H9 (cell line): ENCODE data around the gene LRRFIP1. TPM values are rescaled to one million over a fixed set of nuclear protein-coding genes. Genes with fewer than 3 reads are reported as not detected.

Experiments used
- DNase-seq: peaks from one replicate; pipeline ENCODE4 v3.0.0-alpha.2; 2017
- H2AFZ ChIP-seq: one replicate; pipeline ENCODE4 v1.6.1; 2013; ENCODE audit warnings: mild to moderate bottlenecking, low read length, control low read depth, moderate library complexity
- H2AK5ac ChIP-seq: 2 replicates; pipeline ENCODE4 v1.6.1; 2013; ENCODE audit warnings: low read length, control low read depth, mixed read lengths; ENCODE audit not compliant: insufficient read length
- H2BK120ac ChIP-seq: one replicate; pipeline ENCODE4 v1.6.1; 2013; ENCODE audit warnings: low read depth, mild to moderate bottlenecking, low read length, control low read depth, inconsistent platforms; ENCODE audit not compliant: poor library complexity, severe bottlenecking
- H2BK12ac ChIP-seq: 2 replicates; pipeline ENCODE4 v1.6.1; 2013; ENCODE audit warnings: low read length, control low read depth, mixed read lengths, low read depth; ENCODE audit not compliant: insufficient read length
- H2BK15ac ChIP-seq: 2 replicates; pipeline ENCODE4 v1.6.1; 2013; ENCODE audit warnings: low read depth, low read length, control low read depth
- H2BK20ac ChIP-seq: one replicate; pipeline ENCODE4 v1.6.1; 2013; ENCODE audit warnings: low read depth, mild to moderate bottlenecking, low read length, control low read depth, inconsistent platforms; ENCODE audit not compliant: poor library complexity, severe bottlenecking
- H2BK5ac ChIP-seq: 2 replicates; pipeline ENCODE4 v1.6.1; 2013; ENCODE audit warnings: low read length, control low read depth, mixed read lengths; ENCODE audit not compliant: insufficient read length
- H3K14ac ChIP-seq: 2 replicates; pipeline ENCODE4 v1.6.1; 2013; ENCODE audit warnings: low read length, control low read depth; ENCODE audit not compliant: insufficient read depth
- H3K18ac ChIP-seq: 2 replicates; pipeline ENCODE4 v1.6.1; 2013; ENCODE audit warnings: low read depth, mild to moderate bottlenecking, mixed read lengths, low read length, control low read depth; ENCODE audit not compliant: insufficient read length
- H3K23ac ChIP-seq: 2 replicates; pipeline ENCODE4 v1.6.1; 2013; ENCODE audit warnings: low read length, control low read depth, mixed read lengths, low read depth; ENCODE audit not compliant: insufficient read length
- H3K23me2 ChIP-seq: 2 replicates; pipeline ENCODE4 v1.6.1; 2013; ENCODE audit warnings: low read depth, mild to moderate bottlenecking, mixed read lengths, low read length, control low read depth; ENCODE audit not compliant: insufficient read length, poor library complexity, severe bottlenecking
- H3K27ac ChIP-seq: 2 replicates; pipeline ENCODE4 v1.5.1; 2013; ENCODE audit warnings: low read length, control low read depth, mixed read lengths, low read depth; ENCODE audit not compliant: insufficient read length
- H3K27me3 ChIP-seq: 2 replicates; pipeline ENCODE4 v1.6.1; 2013; ENCODE audit warnings: low read length, control low read depth, inconsistent platforms; ENCODE audit not compliant: insufficient read depth
- H3K4ac ChIP-seq: 2 replicates; pipeline ENCODE4 v1.6.1; 2013; ENCODE audit warnings: low read depth, mild to moderate bottlenecking, control low read depth, inconsistent platforms, low read length, moderate library complexity
- H3K4me1 ChIP-seq: 2 replicates; pipeline ENCODE4 v1.6.1; 2013; ENCODE audit warnings: low read length, control low read depth, inconsistent platforms; ENCODE audit not compliant: insufficient read depth
- H3K4me2 ChIP-seq: 2 replicates; pipeline ENCODE4 v1.6.1; 2013; ENCODE audit warnings: low read length, control low read depth, mixed read lengths; ENCODE audit not compliant: insufficient read length, insufficient read depth
- H3K56ac ChIP-seq: 2 replicates; pipeline ENCODE4 v1.6.1; 2013; ENCODE audit warnings: low read depth, mild to moderate bottlenecking, mixed read lengths, low read length, control low read depth; ENCODE audit not compliant: insufficient read length
- H3K79me1 ChIP-seq: 2 replicates; pipeline ENCODE4 v1.6.1; 2013; ENCODE audit warnings: low read depth, mild to moderate bottlenecking, moderate library complexity, low read length, control low read depth, inconsistent platforms; ENCODE audit not compliant: insufficient read depth, poor library complexity, severe bottlenecking
- H3K79me2 ChIP-seq: 2 replicates; pipeline ENCODE4 v1.6.1; 2013; ENCODE audit warnings: low read length, control low read depth, inconsistent platforms; ENCODE audit not compliant: insufficient read depth
- H3K9ac ChIP-seq: 2 replicates; pipeline ENCODE4 v1.6.1; 2013; ENCODE audit warnings: low read length, control low read depth, mixed read lengths; ENCODE audit not compliant: insufficient read length; ENCODE audit errors: extremely low read depth
- H3K9me3 ChIP-seq: one replicate; pipeline ENCODE4 v1.6.1; 2013; ENCODE audit warnings: low read depth, low read length, inconsistent platforms; ENCODE audit not compliant: control insufficient read depth
- H3T11ph ChIP-seq: one replicate; pipeline ENCODE4 v1.6.1; 2013; ENCODE audit warnings: mild to moderate bottlenecking, low read length, control low read depth, inconsistent platforms
- H4K20me1 ChIP-seq: one replicate; pipeline ENCODE4 v1.6.1; 2013; ENCODE audit not compliant: control insufficient read depth, insufficient read length, insufficient read depth
- H4K5ac ChIP-seq: 2 replicates; pipeline ENCODE4 v1.6.1; 2013; ENCODE audit warnings: low read depth, mild to moderate bottlenecking, mixed read lengths, low read length, control low read depth; ENCODE audit not compliant: insufficient read length
- H4K8ac ChIP-seq: replicated peaks from 2 replicates; pipeline ENCODE4 v1.6.1; 2013; ENCODE audit warnings: low read length, control low read depth, mixed read lengths, low read depth; ENCODE audit not compliant: insufficient read length
- H4K91ac ChIP-seq: 2 replicates; pipeline ENCODE4 v1.6.1; 2013; ENCODE audit warnings: low read depth, mild to moderate bottlenecking, moderate library complexity, mixed read lengths, low read length, control low read depth; ENCODE audit not compliant: insufficient read length
- H3K27ac Mint-ChIP-seq, 3 experiments: 2 replicates in 2 of 3; 3 replicates in 1 of 3; pipeline ENCODE4 v1.8.0; 2020 to 2021; ENCODE audit warnings: mixed read lengths in 3 of 3, mild to moderate bottlenecking in 1 of 3, moderate library complexity in 1 of 3
- H3K27me3 Mint-ChIP-seq: 2 replicates; pipeline ENCODE4 v1.8.0; 2021; ENCODE audit warnings: low read depth, mild to moderate bottlenecking, moderate library complexity, mixed read lengths
- H3K36me3 Mint-ChIP-seq, 3 experiments: 2 replicates in 2 of 3; 3 replicates in 1 of 3; pipeline ENCODE4 v1.8.0; 2020 to 2021; ENCODE audit warnings: low read depth in 3 of 3, mixed read lengths in 3 of 3; ENCODE audit not compliant: insufficient read depth in 1 of 3
- H3K4me1 Mint-ChIP-seq, 2 experiments: 2 replicates each; pipeline ENCODE4 v1.8.0; 2020; ENCODE audit warnings: mixed read lengths in 2 of 2
- H3K4me3 Mint-ChIP-seq, 2 experiments: 2 replicates in 1 of 2; 3 replicates in 1 of 2; pipeline ENCODE4 v1.8.0; 2020 to 2021; ENCODE audit warnings: mild to moderate bottlenecking in 2 of 2, mixed read lengths in 2 of 2, moderate library complexity in 1 of 2
- H3K9me3 Mint-ChIP-seq, 2 experiments: 2 replicates in 1 of 2; 3 replicates in 1 of 2; pipeline ENCODE4 v1.8.0; 2020; ENCODE audit warnings: mild to moderate bottlenecking in 2 of 2, mixed read lengths in 2 of 2, moderate library complexity in 1 of 2
- WGBS: extraction: QIAGEN DNeasy Blood & Tissue Kit; methylation state at CpG from one replicate; pipeline ENCODE4 v1.1.7; 2013; ENCODE audit warnings: missing lambda C conversion rate, low lambda C conversion rate, mixed read lengths; ENCODE audit not compliant: insufficient read length; ENCODE audit errors: extremely low coverage; 5-methylcytosine and 5-hydroxymethylcytosine counted together
- total RNA-seq: library from RNA; stranded (reverse); gene quantifications from 2 replicates; pipeline ENCODE4 v1.2.1, GENCODE V29; 2021
- TF ChIP-seq, protein P1 (sequence below): fragments of 200-600 bp; sonication (generic); conservative IDR thresholded peaks from 3 replicates; pipeline ENCODE4 v1.8.0; 2021; ENCODE audit warnings: antibody characterized with exemption, mild to moderate bottlenecking

The LRRFIP1 gene
- total RNA-seq, 1 experiment from 2014 or later, result 38.5 TPM

GRCh38 chr2:237727363-237727762 is 100.0 kb downstream of the LRRFIP1 start:
- WGBS, result no CpG with 5 or more reads among the region's 5 CpGs
- H2AFZ ChIP-seq, result no peak overlapping the region
- no peak overlapping the region for H2BK15ac ChIP-seq
- no peak overlapping the region for H3K4me3 Mint-ChIP-seq
- H3K23ac ChIP-seq, result no peak overlapping the region
- no peak overlapping the region for H3K18ac ChIP-seq
- H4K8ac ChIP-seq, result no peak overlapping the region
- no peaks in the 10 kb centered on the region for H3K27me3 Mint-ChIP-seq
- 0 out of 7 replicates have a peak overlapping the region, but pooled peaks of 1 of the 3 experiments have one; percentile 15 for H3K27ac Mint-ChIP-seq
- peaks cover 0 to 2% (median 0%) of the 10 kb centered on the region in 3 experiments; a peak in 2 of 7 replicates for H3K36me3 Mint-ChIP-seq
- no peak overlapping the region for H2BK20ac ChIP-seq
- H3K4me2 ChIP-seq, result no peak overlapping the region
- no peaks in the 10 kb centered on the region for H3K9me3 Mint-ChIP-seq
- no peak overlapping the region for H4K91ac ChIP-seq
- H3K4me1 Mint-ChIP-seq, result peaks cover 32 to 33% of the 10 kb centered on the region in 2 experiments
- H2BK12ac ChIP-seq, result no peak overlapping the region
- no peak overlapping the region for H3T11ph ChIP-seq
- H3K4ac ChIP-seq, result no peak overlapping the region
- no peak overlapping the region for H4K5ac ChIP-seq
- no peak overlapping the region for H2AK5ac ChIP-seq
- DNase-seq, result no peak
- H3K4me1 ChIP-seq, result no peaks in the 10 kb centered on the region; the same call in 1 of the 2 replicates
- no peak overlapping the region for H3K9ac ChIP-seq
- no peaks in the 10 kb centered on the region for H3K9me3 ChIP-seq
- H3K23me2 ChIP-seq, result no peaks in the 10 kb centered on the region
- H4K20me1 ChIP-seq, result no peaks in the 10 kb centered on the region
- no peak overlapping the region for H2BK120ac ChIP-seq
- H3K27ac ChIP-seq, result no peak overlapping the region
- no peak overlapping the region for H3K56ac ChIP-seq
- H3K79me2 ChIP-seq, result peaks cover 5% of the 10 kb centered on the region; the same call in 1 of the 2 replicates
- H3K27me3 ChIP-seq, result no peaks in the 10 kb centered on the region
- peaks cover 3% of the 10 kb centered on the region for H3K79me1 ChIP-seq
- no peak overlapping the region for H2BK5ac ChIP-seq
- no peak overlapping the region for H3K14ac ChIP-seq
- TF ChIP-seq, protein P1, sequence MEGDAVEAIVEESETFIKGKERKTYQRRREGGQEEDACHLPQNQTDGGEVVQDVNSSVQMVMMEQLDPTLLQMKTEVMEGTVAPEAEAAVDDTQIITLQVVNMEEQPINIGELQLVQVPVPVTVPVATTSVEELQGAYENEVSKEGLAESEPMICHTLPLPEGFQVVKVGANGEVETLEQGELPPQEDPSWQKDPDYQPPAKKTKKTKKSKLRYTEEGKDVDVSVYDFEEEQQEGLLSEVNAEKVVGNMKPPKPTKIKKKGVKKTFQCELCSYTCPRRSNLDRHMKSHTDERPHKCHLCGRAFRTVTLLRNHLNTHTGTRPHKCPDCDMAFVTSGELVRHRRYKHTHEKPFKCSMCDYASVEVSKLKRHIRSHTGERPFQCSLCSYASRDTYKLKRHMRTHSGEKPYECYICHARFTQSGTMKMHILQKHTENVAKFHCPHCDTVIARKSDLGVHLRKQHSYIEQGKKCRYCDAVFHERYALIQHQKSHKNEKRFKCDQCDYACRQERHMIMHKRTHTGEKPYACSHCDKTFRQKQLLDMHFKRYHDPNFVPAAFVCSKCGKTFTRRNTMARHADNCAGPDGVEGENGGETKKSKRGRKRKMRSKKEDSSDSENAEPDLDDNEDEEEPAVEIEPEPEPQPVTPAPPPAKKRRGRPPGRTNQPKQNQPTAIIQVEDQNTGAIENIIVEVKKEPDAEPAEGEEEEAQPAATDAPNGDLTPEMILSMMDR, result no peak
